Measurements from ENCODE around the gene IL18R1.

The IL18R1 gene

DNA sequence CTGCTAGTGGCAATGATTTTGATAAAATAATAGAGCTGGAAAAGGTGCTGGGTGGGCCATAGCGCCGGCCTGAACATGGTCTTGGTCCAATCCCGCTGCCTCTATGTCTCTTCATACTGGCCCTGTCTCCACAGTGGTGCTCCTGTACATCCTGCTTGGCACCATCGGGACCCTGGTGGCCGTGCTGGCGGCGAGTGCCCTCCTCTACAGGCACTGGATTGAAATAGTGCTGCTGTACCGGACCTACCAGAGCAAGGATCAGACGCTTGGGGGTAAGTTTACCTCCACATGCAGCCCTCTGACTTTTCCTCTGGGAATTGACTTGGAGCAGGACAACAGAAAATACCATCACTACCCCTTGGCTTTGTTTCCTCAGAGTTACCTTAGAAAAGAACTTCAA, 91.3 kb downstream of the IL18R1 start:
- peaks cover 9% of the 10 kb centered on the region for H3K4me1 Mint-ChIP-seq (ENCODE audit: low read depth)
- H3K36me3 Mint-ChIP-seq = no peaks in the 10 kb centered on the region
- no peaks in the 10 kb centered on the region for H3K9me3 Mint-ChIP-seq (ENCODE audit: low read depth)
- no peak overlapping the region for H3K27ac Mint-ChIP-seq
- H3K4me3 Mint-ChIP-seq = no peak overlapping the region
- no peaks in the 10 kb centered on the region for H3K27me3 Mint-ChIP-seq

All from activated naive CD8-positive, alpha-beta T cell (primary cell).